H1 (cell line): ENCODE data around the gene PTGES. TPM values are rescaled to one million over a fixed set of nuclear protein-coding genes. Genes with fewer than 3 reads are reported as not detected.

Experiments
- CTCF ChIA-PET: fragments of 300-600 bp; sonication (Branson Sonifier 250); formaldehyde crosslinking; loops from one replicate; lab custom pipeline; 2021; ENCODE audit not compliant: partially characterized antibody; lab: Charles Lee
- POLR2A ChIA-PET: fragments of 300-600 bp; sonication (Branson Sonifier 250); formaldehyde crosslinking; loops from one replicate; lab custom pipeline; 2021; ENCODE audit warnings: inconsistent platforms; ENCODE audit not compliant: partially characterized antibody; lab: Charles Lee
- DNase-seq, 2 experiments: peaks; one replicate each; pipeline versions ENCODE4 v3.0.0 to v3.0.0-alpha.2; 2010 to 2022; ENCODE audit warnings: low spot score in 2 of 2, low read depth in 1 of 2, mixed read lengths in 1 of 2
- FAIRE-seq: peaks from 2 replicates; lab custom pipeline; 2011; peaks lifted over from hg19 to GRCh38; lab: Jason Lieb, UNC
- H2AFZ ChIP-seq: 2 replicates; pipeline ENCODE4 v1.8.1; 2012; ENCODE audit warnings: low read length, inconsistent platforms
- H2AK5ac ChIP-seq: 2 replicates; pipeline ENCODE4 v1.6.1; 2013; ENCODE audit warnings: low read depth, low read length
- H2BK120ac ChIP-seq: replicated peaks from 2 replicates; pipeline ENCODE3; 2013; ENCODE audit warnings: low read depth, low read length, inconsistent platforms
- H2BK12ac ChIP-seq: 2 replicates; pipeline ENCODE4 v1.6.1; 2013; ENCODE audit warnings: low read depth, low read length
- H2BK15ac ChIP-seq: 2 replicates; pipeline ENCODE4 v1.6.1; 2013; ENCODE audit warnings: low read length
- H2BK20ac ChIP-seq: 2 replicates; pipeline ENCODE4 v1.6.1; 2013; ENCODE audit warnings: low read length
- H2BK5ac ChIP-seq: 2 replicates; pipeline ENCODE4 v1.6.1; 2013; ENCODE audit warnings: low read depth, low read length
- H3K14ac ChIP-seq: 2 replicates; pipeline ENCODE4 v1.6.1; 2013; ENCODE audit warnings: inconsistent platforms; ENCODE audit not compliant: insufficient read length
- H3K18ac ChIP-seq: 2 replicates; pipeline ENCODE4 v1.6.1; 2013; ENCODE audit warnings: low read length; ENCODE audit errors: extremely low read depth
- H3K23ac ChIP-seq: 2 replicates; pipeline ENCODE4 v1.6.1; 2013; ENCODE audit warnings: inconsistent platforms; ENCODE audit not compliant: insufficient read length
- H3K23me2 ChIP-seq: 2 replicates; pipeline ENCODE4 v1.6.1; 2013; ENCODE audit warnings: low read depth, low read length
- H3K27ac ChIP-seq: 2 replicates; pipeline ENCODE4 v1.6.1; 2011; ENCODE audit warnings: low read depth, low read length, inconsistent platforms
- H3K27me3 ChIP-seq, 4 experiments: replicated peaks in 1 of 4; 1 replicate in 1 of 4; 2 replicates in 3 of 4; pipeline versions ENCODE4 v1.6.1 to v1.8.1; 2011 to 2013; ENCODE audit warnings: low read length in 3 of 4, mild to moderate bottlenecking in 3 of 4, inconsistent platforms in 2 of 4, mixed read lengths in 2 of 4, moderate library complexity in 1 of 4; ENCODE audit not compliant: control insufficient read depth in 3 of 4, insufficient read depth in 3 of 4; ENCODE audit errors: extremely low read depth in 1 of 4
- H3K36me3 ChIP-seq, 4 experiments: 2 replicates each; pipeline versions ENCODE4 v1.6.1 to v1.8.1; 2011 to 2013; ENCODE audit warnings: mild to moderate bottlenecking in 4 of 4, low read length in 3 of 4, moderate library complexity in 2 of 4, control low read depth in 1 of 4, inconsistent platforms in 1 of 4; ENCODE audit not compliant: insufficient read depth in 4 of 4, control insufficient read depth in 2 of 4
- H3K4ac ChIP-seq: replicated peaks from 2 replicates; pipeline ENCODE3; 2013; ENCODE audit warnings: low read length, low read depth, mixed read lengths, inconsistent platforms; ENCODE audit not compliant: insufficient read length
- H3K4me1 ChIP-seq, 4 experiments: replicated peaks in 1 of 4; 1 replicate in 1 of 4; 2 replicates in 3 of 4; pipeline versions ENCODE4 v1.6.1 to v1.8.1; 2011 to 2013; ENCODE audit warnings: low read length in 3 of 4, inconsistent platforms in 2 of 4, mixed read lengths in 1 of 4; ENCODE audit not compliant: insufficient read depth in 4 of 4, control insufficient read depth in 3 of 4
- H3K4me2 ChIP-seq, 2 experiments: 2 replicates each; pipeline versions ENCODE4 v1.6.1 to v1.8.1; 2011 to 2013; ENCODE audit warnings: low read depth in 2 of 2, low read length in 2 of 2, control low read depth in 1 of 2, inconsistent platforms in 1 of 2, mild to moderate bottlenecking in 1 of 2; ENCODE audit not compliant: insufficient read depth in 1 of 2
- H3K4me3 ChIP-seq, 4 experiments: fragments of 200-600, 300-600 bp in 1 of 4; sonication (generic), shearing (Covaris generic), sonication (Bioruptor Twin) in 1 of 4; 2 replicates each; pipeline versions ENCODE4 v1.5.1 to v1.8.1; 2011 to 2016; ENCODE audit warnings: low read length in 4 of 4, low read depth in 3 of 4, control low read depth in 2 of 4, inconsistent platforms in 2 of 4, mild to moderate bottlenecking in 2 of 4, mixed read lengths in 1 of 4, moderate library complexity in 1 of 4; ENCODE audit not compliant: insufficient read depth in 2 of 4; ENCODE audit errors: extremely low read depth in 1 of 4
- H3K56ac ChIP-seq: replicated peaks from 2 replicates; pipeline ENCODE3; 2013; ENCODE audit warnings: low read depth, mild to moderate bottlenecking, mixed read lengths, low read length, inconsistent platforms; ENCODE audit not compliant: insufficient read length
- H3K79me1 ChIP-seq: 2 replicates; pipeline ENCODE4 v1.6.1; 2013; ENCODE audit warnings: low read depth, low read length, control low read depth
- H3K79me2 ChIP-seq, 2 experiments: 2 replicates each; pipeline versions ENCODE4 v1.6.1 to v1.8.1; 2012 to 2013; ENCODE audit warnings: low read length in 2 of 2, mild to moderate bottlenecking in 2 of 2, inconsistent platforms in 1 of 2; ENCODE audit not compliant: insufficient read depth in 2 of 2, control insufficient read depth in 1 of 2
- H3K9ac ChIP-seq, 4 experiments: replicated peaks in 1 of 4; 1 replicate in 1 of 4; 2 replicates in 3 of 4; pipeline versions ENCODE4 v1.6.1 to v1.8.1; 2011 to 2013; ENCODE audit warnings: low read depth in 3 of 4, low read length in 3 of 4, control low read depth in 2 of 4, mild to moderate bottlenecking in 2 of 4, moderate library complexity in 2 of 4, inconsistent platforms in 1 of 4; ENCODE audit errors: extremely low read depth in 1 of 4
- H3K9me3 ChIP-seq, 2 experiments: 2 replicates each; pipeline versions ENCODE4 v1.6.1 to v1.8.1; 2012 to 2013; ENCODE audit warnings: mild to moderate bottlenecking in 2 of 2, moderate library complexity in 2 of 2, control low read depth in 1 of 2, inconsistent platforms in 1 of 2, low read depth in 1 of 2, low read length in 1 of 2, mixed read lengths in 1 of 2; ENCODE audit not compliant: insufficient read depth in 2 of 2
- H4K20me1 ChIP-seq, 2 experiments: replicated peaks in 1 of 2; 2 replicates each; pipeline versions ENCODE3 to v1.8.1; 2011 to 2013; ENCODE audit warnings: inconsistent platforms in 2 of 2, low read length in 2 of 2, mild to moderate bottlenecking in 1 of 2; ENCODE audit not compliant: insufficient read depth in 2 of 2, control insufficient read depth in 1 of 2
- H4K5ac ChIP-seq: 2 replicates; pipeline ENCODE4 v1.6.1; 2013; ENCODE audit warnings: low read length, low read depth, mixed read lengths, inconsistent platforms; ENCODE audit not compliant: insufficient read length
- H4K8ac ChIP-seq: 2 replicates; pipeline ENCODE4 v1.8.0; 2013; ENCODE audit warnings: mild to moderate bottlenecking, moderate library complexity, low read length, inconsistent platforms; ENCODE audit not compliant: insufficient read depth; ENCODE audit errors: extremely low read depth
- H4K91ac ChIP-seq: replicated peaks from 2 replicates; pipeline ENCODE3; 2013; ENCODE audit warnings: low read length, mixed read lengths, inconsistent platforms; ENCODE audit not compliant: insufficient read length
- BRCA1 ChIP-seq: IDR thresholded peaks from 2 replicates; pipeline ENCODE4 v1.6.1; 2012; ENCODE audit warnings: low read depth, low read length, improper control_type of control experiment
- CHD2 ChIP-seq: IDR thresholded peaks from 2 replicates; pipeline ENCODE4 v1.6.1; 2012; ENCODE audit warnings: low read length, improper control_type of control experiment
- EP300 ChIP-seq, 2 experiments: IDR thresholded peaks; 1 replicate in 1 of 2; 2 replicates in 1 of 2; pipeline ENCODE4 v1.6.1; 2011 to 2012; ENCODE audit warnings: low read depth in 2 of 2, low read length in 2 of 2, mild to moderate bottlenecking in 2 of 2, borderline replicate concordance in 1 of 2, inconsistent platforms in 1 of 2, moderate library complexity in 1 of 2
- GTF2F1 ChIP-seq: IDR thresholded peaks from 2 replicates; pipeline ENCODE4 v1.6.1; 2012; ENCODE audit warnings: low read depth, low read length, improper control_type of control experiment, borderline replicate concordance
- JUN ChIP-seq: IDR thresholded peaks from 2 replicates; pipeline ENCODE4 v1.6.1; 2011; ENCODE audit warnings: low read depth, mild to moderate bottlenecking, improper control_type of control experiment, low read length
- JUND ChIP-seq: IDR thresholded peaks from 2 replicates; pipeline ENCODE4 v1.6.1; 2011; ENCODE audit warnings: mild to moderate bottlenecking, improper control_type of control experiment, low read length
- MAFK ChIP-seq: IDR thresholded peaks from 2 replicates; pipeline ENCODE4 v1.6.1; 2012; ENCODE audit warnings: low read depth, mild to moderate bottlenecking, improper control_type of control experiment, low read length
- PHF8 ChIP-seq: fragments of 200-600 bp; sonication (generic); conservative IDR thresholded peaks from 2 replicates; pipeline ENCODE4 v1.7.1; 2012; ENCODE audit warnings: low read depth, mild to moderate bottlenecking, inconsistent platforms, low read length, moderate library complexity
- POLR2A ChIP-seq, 2 experiments: IDR thresholded peaks; 1 replicate in 1 of 2; 2 replicates in 1 of 2; pipeline ENCODE4 v1.6.1; 2011; ENCODE audit warnings: low read depth in 2 of 2, low read length in 2 of 2, mild to moderate bottlenecking in 2 of 2; ENCODE audit errors: control extremely low read depth in 1 of 2
- POU5F1 ChIP-seq: IDR thresholded peaks from 2 replicates; pipeline ENCODE4 v1.6.1; 2011; ENCODE audit warnings: low read depth, mild to moderate bottlenecking, low read length, moderate library complexity
- RXRA ChIP-seq: IDR thresholded peaks from 2 replicates; pipeline ENCODE4 v1.6.1; 2011; ENCODE audit warnings: low read depth, mild to moderate bottlenecking, low read length, moderate library complexity; ENCODE audit not compliant: insufficient read depth
- SRF ChIP-seq: IDR thresholded peaks from 2 replicates; pipeline ENCODE4 v1.6.1; 2011; ENCODE audit warnings: mild to moderate bottlenecking, low read depth, low read length, moderate library complexity
- SUZ12 ChIP-seq: fragments of 200-600 bp; sonication (generic); IDR thresholded peaks from 2 replicates; pipeline ENCODE4 v1.6.1; 2012; ENCODE audit warnings: mild to moderate bottlenecking, inconsistent platforms, low read length, moderate library complexity, mixed read lengths
- TAF1 ChIP-seq: IDR thresholded peaks from 2 replicates; pipeline ENCODE4 v1.6.1; 2011; ENCODE audit warnings: mild to moderate bottlenecking, low read depth, low read length
- TAF7 ChIP-seq: optimal IDR thresholded peaks from 2 replicates; pipeline ENCODE3; 2011; ENCODE audit warnings: low read depth, mild to moderate bottlenecking, inconsistent platforms, low read length, moderate library complexity, borderline replicate concordance
- WGBS, 2 experiments: shearing (Covaris generic) in 1 of 2; methylation state at CpG; one replicate each; pipeline versions ENCODE4 v1.1.6 to v1.1.7; 2013 to 2015; ENCODE audit warnings: low lambda C conversion rate in 2 of 2, mixed read lengths in 2 of 2, inconsistent platforms in 1 of 2, low coverage in 1 of 2, missing lambda C conversion rate in 1 of 2; ENCODE audit not compliant: insufficient replicate concordance in 2 of 2, insufficient coverage in 1 of 2, insufficient read length in 1 of 2; ENCODE audit errors: extremely low coverage in 1 of 2, missing lambda C conversion rate in 1 of 2; 5-methylcytosine and 5-hydroxymethylcytosine counted together
- polyA plus RNA-seq, 7 experiments: library from polyadenylated mRNA; depleted of rRNA in 3 of 7; stranded (reverse) in 5 of 7; unstranded in 2 of 7; fragments of >200 nt in 5 of 7; fragments of 200-250 nt in 2 of 7; gene quantifications; 1 replicate in 5 of 7; 2 replicates in 1 of 7; 4 replicates in 1 of 7; pipeline versions ENCODE4 v1.2.1 to v1.2.3, GENCODE V29; 2011 to 2013; ENCODE audit warnings: missing spikeins in 2 of 7, mixed read lengths in 2 of 7
- total RNA-seq: library from RNA; stranded (reverse); fragmentation: NEBNext Ultra II Directional; extraction: Animal tissue kit (Norgen Biotek cat#: 25700); gene quantifications from 2 replicates; pipeline ENCODE4 v1.2.1, GENCODE V29; 2021

Gene PTGES
- total and polyA plus RNA-seq, 2 of the 8 experiments (the other 6 are each of a cell fraction or from before 2014, with no cell fraction given): 3.2 to 5.1 TPM

DNA sequence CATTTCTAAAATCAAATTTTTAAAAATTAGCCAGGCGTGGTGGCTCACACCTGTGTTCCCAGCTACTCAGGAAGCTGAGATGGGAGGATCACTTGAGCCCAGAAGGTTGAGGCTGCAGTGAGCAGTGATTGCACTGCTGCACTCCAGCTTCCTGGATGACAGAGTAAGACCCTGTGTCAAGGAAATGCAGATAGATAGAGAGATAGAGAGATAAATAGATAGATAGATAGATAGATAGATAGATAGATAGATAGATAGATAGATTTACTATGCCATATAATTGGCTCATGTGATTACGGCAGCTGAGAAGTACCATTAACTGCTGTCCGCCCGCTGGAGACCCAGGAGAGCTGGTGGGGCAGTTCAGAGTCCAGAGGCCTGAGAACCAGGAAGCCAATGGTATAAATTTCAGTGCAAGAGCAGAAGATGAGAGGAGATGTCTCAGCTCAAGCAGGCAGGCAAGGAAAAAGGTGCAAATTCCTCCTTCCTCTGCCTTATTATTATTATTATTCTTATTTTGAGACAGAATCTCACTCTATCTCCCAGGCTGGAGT, 13.0 kb upstream of the PTGES start:
- ChIA-PET CTCF (interaction anchor here (0.7 to 16.4 kb wide), 7 partner anchors 9 to 544 kb away, joined by 3 to 168 read pairs (median 3); no protein-coding TSS in a partner anchor), POLR2A (interaction anchor here (0.9 kb wide), 1 partner anchor 626 kb away, joined by 3 read pairs; no protein-coding TSS in a partner anchor)
- Histone ChIP-seq H4K8ac (no peak overlapping the region), H3K4ac (no peak overlapping the region), H3K14ac (no peak overlapping the region), H3K36me3 (no peaks in the 10 kb centered on the region), H2AFZ (no peak overlapping the region), H2BK15ac (no peak overlapping the region), H3K4me3 (no peak overlapping the region), H3K79me1 (no peaks in the 10 kb centered on the region), H2BK5ac (no peak overlapping the region), H3K27me3 (no peaks in the 10 kb centered on the region), H3K18ac (no peak overlapping the region), H3K23ac (no peak overlapping the region), H3K4me2 (no peak overlapping the region), H3K4me1 (peaks cover 0 to 2% (median 0%) of the 10 kb centered on the region in 4 experiments; a peak in 1 of 7 replicates), H4K91ac (no peak overlapping the region), H4K5ac (no peak overlapping the region), H2BK12ac (no peak overlapping the region), H3K23me2 (no peaks in the 10 kb centered on the region), H2BK20ac (no peak overlapping the region), H3K27ac (no peak overlapping the region), H3K79me2 (no peaks in the 10 kb centered on the region), H4K20me1 (no peaks in the 10 kb centered on the region), H3K56ac (no peak overlapping the region), H2AK5ac (no peak overlapping the region), H3K9ac (no peak overlapping the region), H3K9me3 (no peaks in the 10 kb centered on the region), H2BK120ac (no peak overlapping the region)
- DNase-seq: no peak
- 94% methylated on average over 4 of the region's 4 CpGs; no CpG with 5 or more reads in 1 of the 2 experiments for WGBS, 2 experiments
- no peak for FAIRE-seq
- TF ChIP-seq RXRA (no peak), TAF7 (no peak), GTF2F1 (no peak), JUND (no peak), MAFK (no peak), CHD2 (no peak), POU5F1 (no peak), BRCA1 (no peak), TAF1 (no peak), SRF (no peak), SUZ12 (no peak), EP300 (IDR thresholded peaks at IDR 0.05; ENCODE audit: borderline replicate concordance in 1 of 2, low read depth in 2 of 2, low read length in 2 of 2) (no peak), JUN (no peak), PHF8 (no peak), POLR2A (IDR thresholded peaks at IDR 0.05; ENCODE audit: control extremely low read depth in 1 of 2, low read depth in 2 of 2, low read length in 2 of 2) (no peak)
